ENCODE measurements around the gene PAPSS1. TPM values are rescaled to one million over a fixed set of nuclear protein-coding genes. Genes with fewer than 3 reads are reported as not detected.

The PAPSS1 gene
- total RNA-seq, 4 donors from 2014 or later = 22.7 to 35.3 (median 29.6) TPM

DNA sequence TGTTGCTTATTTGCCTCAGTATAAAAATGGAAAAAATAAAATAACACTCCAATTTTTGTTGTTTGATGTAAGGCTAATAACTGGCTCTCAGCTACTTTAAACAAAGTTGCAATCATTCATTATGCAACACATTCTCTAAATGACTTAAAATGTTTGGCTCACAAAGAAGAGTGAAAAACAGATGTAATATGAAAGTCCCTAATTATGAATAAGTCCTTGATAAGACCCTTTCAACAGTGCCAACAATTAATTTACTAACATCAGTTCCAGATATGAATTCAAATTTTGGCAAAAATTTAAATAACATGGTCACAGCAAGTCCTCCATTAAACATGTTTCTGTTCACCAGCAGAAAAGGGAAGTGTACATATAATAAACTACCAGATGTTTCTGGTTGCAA lies 69.8 kb downstream of the PAPSS1 start:
- no peak for TF ChIP-seq POLR2A (IDR thresholded peaks at IDR 0.05)
- TF ChIP-seq, protein P1, sequence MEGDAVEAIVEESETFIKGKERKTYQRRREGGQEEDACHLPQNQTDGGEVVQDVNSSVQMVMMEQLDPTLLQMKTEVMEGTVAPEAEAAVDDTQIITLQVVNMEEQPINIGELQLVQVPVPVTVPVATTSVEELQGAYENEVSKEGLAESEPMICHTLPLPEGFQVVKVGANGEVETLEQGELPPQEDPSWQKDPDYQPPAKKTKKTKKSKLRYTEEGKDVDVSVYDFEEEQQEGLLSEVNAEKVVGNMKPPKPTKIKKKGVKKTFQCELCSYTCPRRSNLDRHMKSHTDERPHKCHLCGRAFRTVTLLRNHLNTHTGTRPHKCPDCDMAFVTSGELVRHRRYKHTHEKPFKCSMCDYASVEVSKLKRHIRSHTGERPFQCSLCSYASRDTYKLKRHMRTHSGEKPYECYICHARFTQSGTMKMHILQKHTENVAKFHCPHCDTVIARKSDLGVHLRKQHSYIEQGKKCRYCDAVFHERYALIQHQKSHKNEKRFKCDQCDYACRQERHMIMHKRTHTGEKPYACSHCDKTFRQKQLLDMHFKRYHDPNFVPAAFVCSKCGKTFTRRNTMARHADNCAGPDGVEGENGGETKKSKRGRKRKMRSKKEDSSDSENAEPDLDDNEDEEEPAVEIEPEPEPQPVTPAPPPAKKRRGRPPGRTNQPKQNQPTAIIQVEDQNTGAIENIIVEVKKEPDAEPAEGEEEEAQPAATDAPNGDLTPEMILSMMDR (IDR thresholded peaks at IDR 0.05) = no peak
- intact Hi-C loops (cut with DNase I) = no loop called here
- no peak overlapping the region for H3K27ac ChIP-seq

DNA sequence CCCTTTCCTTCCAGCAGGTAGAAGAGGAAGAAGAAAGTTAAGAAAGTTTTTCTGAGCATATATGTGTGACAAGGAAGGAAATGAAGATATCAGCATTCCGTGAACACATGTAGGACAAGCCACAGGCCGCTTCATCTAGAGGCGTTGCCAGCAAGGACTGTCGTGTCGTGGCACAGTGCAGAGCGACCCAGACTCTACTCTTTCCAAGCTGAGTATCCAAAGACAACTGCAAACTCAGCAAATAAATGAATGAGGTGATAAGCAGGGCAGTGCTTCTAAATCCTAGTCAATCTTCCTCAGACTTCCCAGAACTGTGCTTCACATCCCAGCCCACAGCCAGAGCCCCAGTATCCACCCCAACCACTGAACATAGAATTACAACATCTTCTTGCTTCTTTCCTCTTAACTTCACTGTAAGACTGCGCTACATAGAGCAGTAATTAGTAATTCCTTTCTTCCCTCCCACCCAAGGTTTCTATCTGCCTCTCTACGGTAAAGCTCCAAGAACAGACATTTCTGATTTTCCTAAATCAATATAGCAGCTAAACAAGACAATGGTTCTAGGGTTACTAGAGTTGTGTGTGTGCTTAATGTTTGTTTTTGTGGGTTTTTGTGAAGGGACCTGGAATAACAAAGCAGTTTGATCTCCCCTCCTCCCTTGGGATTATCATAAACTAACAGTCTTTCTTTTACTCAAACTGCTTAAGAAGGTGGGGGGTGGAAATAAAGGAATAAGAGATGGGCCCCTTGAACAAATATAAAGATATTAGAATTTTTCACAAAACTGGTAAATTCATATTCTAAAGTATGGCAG lies 71.6 kb downstream of the PAPSS1 start:
- intact Hi-C loops (cut with DNase I) = no loop called here
- TF ChIP-seq, protein P1 (IDR thresholded peaks at IDR 0.05) = no peak
- Histone ChIP-seq H3K27ac (no peak overlapping the region), H3K4me1 (no peaks in the 10 kb centered on the region), H3K4me3 (replicated peaks in 1 of 3) (no peak overlapping the region), H3K36me3 (peaks cover 10 to 12% of the 10 kb centered on the region in 2 donors), H3K9me3 (no peaks in the 10 kb centered on the region), H3K27me3 (no peaks in the 10 kb centered on the region)
- 88 to 89% methylated on average over 8 of the region's 8 CpGs for WGBS, 2 donors
- DNase-seq = no peak

More for the DNA sequence above, 69.8 kb downstream of the PAPSS1 start:
- no peaks in the 10 kb centered on the region for H3K4me1 ChIP-seq
- H3K9me3 ChIP-seq = no peaks in the 10 kb centered on the region
- no peak overlapping the region for H3K4me3 ChIP-seq (replicated peaks in 1 of 3)
- no peaks in the 10 kb centered on the region for H3K36me3 ChIP-seq
- no peak for DNase-seq
- H3K27me3 ChIP-seq = no peaks in the 10 kb centered on the region

DNA sequence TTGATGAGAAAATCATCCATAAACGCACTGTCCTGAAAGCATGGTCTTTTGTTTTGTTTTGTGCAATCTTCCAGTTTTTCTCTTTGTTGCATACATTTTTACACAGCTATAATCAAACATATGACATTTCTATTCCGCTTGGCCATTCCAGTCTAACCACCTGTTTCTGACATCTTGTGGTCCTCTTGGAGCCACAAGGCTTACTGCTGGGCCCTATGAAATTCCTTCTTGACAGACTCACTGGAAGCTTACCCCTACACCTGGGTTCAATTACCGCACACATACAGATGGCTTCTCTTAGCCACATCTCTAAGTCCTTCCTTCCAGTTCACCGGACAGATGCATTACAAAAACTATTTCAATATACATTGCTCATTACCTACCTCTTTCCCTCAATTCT lies 72.4 kb downstream of the PAPSS1 start:
- Histone ChIP-seq H3K36me3 (peaks cover 10 to 12% of the 10 kb centered on the region in 2 donors), H3K27me3 (no peaks in the 10 kb centered on the region), H3K9me3 (no peaks in the 10 kb centered on the region), H3K27ac (no peak overlapping the region), H3K4me1 (no peaks in the 10 kb centered on the region), H3K4me3 (replicated peaks in 1 of 3) (no peak overlapping the region)
- TF ChIP-seq, protein P1 (IDR thresholded peaks at IDR 0.05) = no peak
- no peak for TF ChIP-seq POLR2A (IDR thresholded peaks at IDR 0.05)
- no peak for DNase-seq
- intact Hi-C loops (cut with DNase I) = no loop called here
- WGBS, 2 donors = 96 to 98% methylated on average over 4 of the region's 4 CpGs

DNA sequence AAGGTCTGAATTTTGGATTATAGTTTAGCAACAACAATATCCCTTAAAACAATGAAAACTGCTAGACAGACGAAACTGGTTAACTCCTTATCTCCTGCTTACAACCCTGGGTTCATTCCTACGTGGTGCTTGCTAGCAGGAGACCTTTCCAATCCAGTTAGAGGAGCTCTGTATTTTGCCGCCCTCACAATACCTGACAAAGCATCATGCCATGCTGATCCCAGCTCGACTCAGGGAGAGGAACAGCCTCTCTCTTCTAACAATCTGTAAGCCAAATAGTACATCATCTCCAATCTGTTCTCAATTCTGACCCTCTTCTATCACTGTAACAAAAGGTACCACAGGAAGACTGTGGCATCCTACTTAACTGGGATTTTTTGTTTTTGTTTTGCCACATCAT lies 74.4 kb downstream of the PAPSS1 start:
- DNase-seq = no peak
- H3K27me3 ChIP-seq = no peaks in the 10 kb centered on the region
- intact Hi-C loops (cut with DNase I) = no loop called here
- 92 to 96% methylated on average over 4 of the region's 4 CpGs for WGBS, 2 donors
- no peak overlapping the region for H3K27ac ChIP-seq
- no peaks in the 10 kb centered on the region for H3K4me1 ChIP-seq
- no peak for TF ChIP-seq POLR2A (IDR thresholded peaks at IDR 0.05)
- TF ChIP-seq, protein P1 (IDR thresholded peaks at IDR 0.05) = no peak
- H3K4me3 ChIP-seq (replicated peaks in 1 of 3) = no peak overlapping the region
- no peaks in the 10 kb centered on the region for H3K9me3 ChIP-seq
- H3K36me3 ChIP-seq = peaks cover 10 to 12% of the 10 kb centered on the region in 2 donors

DNA sequence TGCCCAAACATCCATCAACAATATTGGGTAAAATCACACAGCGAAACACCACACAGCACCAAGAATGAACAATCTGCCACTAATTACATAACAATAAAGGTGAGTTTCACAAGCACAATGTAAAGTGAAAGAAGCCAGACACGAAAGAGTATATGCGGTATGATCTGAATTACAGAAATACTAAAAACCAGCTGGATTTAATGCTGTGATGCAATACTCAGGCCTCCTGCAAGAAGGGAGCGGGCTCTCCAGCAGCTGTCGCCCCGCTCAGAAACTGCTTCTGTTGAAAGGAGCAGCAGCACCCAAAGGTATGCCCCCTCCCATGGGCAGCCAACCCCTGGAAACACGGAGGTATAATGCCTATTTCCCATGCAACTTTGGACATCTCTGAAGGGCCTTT lies 77.0 kb downstream of the PAPSS1 start:
- Histone ChIP-seq H3K27me3 (no peaks in the 10 kb centered on the region), H3K36me3 (peaks cover 10 to 12% of the 10 kb centered on the region in 2 donors), H3K4me1 (no peaks in the 10 kb centered on the region), H3K9me3 (no peaks in the 10 kb centered on the region), H3K27ac (no peak overlapping the region), H3K4me3 (replicated peaks in 1 of 3) (no peak overlapping the region)
- no peak for DNase-seq
- WGBS, 2 donors = 90 to 96% methylated on average over 7 of the region's 7 CpGs
- TF ChIP-seq, protein P1 (IDR thresholded peaks at IDR 0.05) = no peak
- TF ChIP-seq POLR2A (IDR thresholded peaks at IDR 0.05) = no peak
- intact Hi-C loops (cut with DNase I) = no loop called here

Measured in thyroid gland (tissue), 4 donors.